ENCODE results near the gene TBX4.
"Not testable (repeated sequence)": the region's sequence is repeated elsewhere in the genome, so short reads cannot be mapped to it uniquely, and the experiment has no call there.

TBX4 gene

DNA sequence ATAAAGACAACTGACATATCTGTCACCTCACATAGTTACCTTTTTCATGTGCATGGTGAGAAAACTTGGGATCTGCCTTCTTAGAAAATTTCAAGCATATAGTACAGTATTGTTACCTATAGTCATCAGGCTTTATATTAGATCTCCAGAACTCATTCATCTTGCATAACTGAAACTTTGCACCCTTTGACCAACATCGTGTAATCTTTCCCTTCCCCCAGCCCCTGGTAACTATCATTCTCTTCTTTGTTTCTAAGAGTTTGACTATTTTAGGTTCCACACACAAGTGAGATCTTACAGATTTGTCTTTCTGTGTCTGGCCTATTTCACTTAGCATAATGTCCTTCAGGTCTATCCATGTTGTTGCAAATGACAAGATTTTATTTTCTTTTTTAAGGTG is 22.9 kb upstream of the TBX4 start:
- DNase-seq (ENCODE audit: low spot score) = no peak

DNA sequence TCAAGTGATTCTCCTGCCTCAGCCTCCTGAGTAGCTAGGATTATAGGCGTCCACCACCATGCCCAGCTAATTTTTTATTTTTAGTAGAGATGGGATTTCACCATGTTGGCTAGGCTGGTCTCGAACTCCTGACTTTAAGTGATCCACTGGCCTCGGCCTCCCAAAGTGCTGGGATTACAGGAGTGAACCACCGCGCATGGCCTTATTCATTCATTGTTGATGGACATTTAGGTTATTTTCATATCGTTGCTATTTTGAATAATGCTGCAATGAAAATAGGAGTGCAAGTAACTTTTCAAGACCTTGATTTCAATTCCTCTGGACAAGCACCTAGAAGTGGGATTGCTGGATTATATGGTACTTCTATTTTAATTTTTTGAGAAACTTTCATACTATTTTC is 22.4 kb upstream of the TBX4 start:
- DNase-seq (ENCODE audit: low spot score) = not testable (repeated sequence)

DNA sequence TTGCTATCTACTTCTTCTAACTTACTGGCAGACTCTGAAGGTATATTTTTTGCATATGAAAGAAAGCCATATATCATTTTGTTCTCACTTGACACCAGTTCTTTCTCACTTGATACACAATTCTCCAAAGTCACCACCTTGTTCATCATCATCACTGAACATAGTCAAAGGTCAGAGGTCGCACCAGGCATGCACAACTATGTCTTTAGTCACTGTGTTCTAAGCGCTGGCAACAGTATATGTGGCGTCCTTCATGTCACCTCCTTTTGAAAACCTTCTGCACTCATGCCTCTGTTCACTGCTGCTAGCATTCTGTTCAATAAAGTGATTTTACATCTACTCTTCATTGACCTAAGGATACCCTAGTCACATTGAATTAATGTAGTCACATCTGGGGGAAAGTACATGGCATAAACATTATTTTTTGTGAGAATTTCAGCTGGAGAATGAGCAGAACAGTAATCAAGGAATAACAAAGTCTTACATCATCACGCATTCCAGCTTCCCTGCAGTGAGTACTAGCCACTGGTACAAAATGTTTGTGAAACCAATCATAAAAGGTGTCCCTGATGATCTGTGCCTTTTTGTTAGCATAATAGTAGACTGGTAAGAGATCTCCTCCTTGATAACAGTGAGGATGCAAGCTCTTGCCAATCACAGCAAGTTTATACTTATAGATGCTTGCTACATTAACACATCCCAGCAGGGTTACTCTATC is 20.5 kb upstream of the TBX4 start:
- no peak for DNase-seq (ENCODE audit: low spot score)

DNA sequence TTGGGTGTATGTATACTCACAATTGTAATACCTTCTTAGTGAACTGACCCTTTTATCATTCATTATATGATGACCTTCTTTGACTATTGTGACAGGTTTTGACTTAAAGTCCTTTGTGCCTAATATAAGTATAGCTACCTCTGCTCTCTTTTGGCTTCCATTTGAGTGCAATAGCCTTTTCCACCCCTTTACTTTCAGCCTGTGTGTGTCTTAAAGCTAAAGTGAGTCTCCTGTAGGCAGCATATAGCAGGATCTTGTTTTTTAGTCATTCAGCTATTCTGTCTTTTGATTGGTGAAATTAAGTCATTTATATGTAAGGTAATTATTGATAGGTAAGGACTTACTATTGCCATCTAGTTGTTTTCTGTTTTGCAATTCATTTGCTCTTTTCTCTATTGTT is 15.9 kb upstream of the TBX4 start:
- no peak for DNase-seq (ENCODE audit: low spot score)

DNA sequence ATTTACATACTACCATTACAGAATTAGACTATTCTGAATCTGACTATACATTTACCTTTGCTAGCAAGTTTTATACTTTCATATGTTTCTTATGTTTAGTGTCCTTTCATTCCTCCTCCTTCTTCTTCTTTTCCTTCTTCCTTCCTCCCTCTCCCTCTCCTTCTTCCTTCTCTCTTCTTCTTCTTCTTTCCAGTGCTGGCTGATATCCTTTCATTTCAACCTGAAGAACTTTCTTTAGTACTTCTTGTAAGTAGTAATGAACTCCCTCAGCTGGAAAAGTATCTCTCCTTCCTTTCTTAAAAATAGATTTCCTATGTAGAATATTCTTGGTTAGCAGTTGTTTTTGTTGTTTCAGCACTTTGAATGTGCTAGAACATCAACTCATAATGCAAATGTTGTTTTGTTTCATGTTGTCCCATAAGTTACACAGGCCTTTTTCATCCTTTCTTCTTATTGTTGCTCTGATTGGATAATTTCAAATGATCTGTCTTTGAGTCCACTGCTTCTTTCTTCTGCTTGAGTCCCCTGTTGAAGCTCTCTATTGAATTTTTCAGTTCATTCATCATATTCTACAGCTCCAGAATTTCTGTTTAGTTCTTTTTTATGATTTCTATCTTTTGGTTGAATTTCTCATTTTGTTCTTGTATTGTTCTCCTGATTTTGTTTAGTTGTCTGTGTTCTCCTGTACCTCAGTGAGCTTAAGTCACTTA is 15.1 kb upstream of the TBX4 start:
- DNase-seq (ENCODE audit: low spot score) = no peak

DNA sequence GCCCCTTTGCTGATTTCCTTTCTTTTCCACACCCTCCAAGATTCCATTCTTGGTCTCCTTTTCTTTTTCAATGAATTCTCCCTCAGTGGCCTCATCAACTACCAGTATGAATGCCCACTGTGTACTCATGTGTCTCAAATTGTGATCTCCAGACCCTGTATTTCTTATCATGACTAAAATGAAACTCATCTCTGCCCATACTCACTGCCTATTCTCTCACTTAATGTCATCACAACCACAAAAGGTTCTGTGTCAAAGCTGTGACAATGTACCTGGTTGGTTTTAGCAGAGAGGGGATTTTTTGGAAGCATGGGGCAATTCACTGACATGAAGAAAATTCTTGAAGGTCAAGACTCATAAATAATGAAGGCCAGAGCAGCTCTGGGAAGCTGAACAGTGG is 11.5 kb upstream of the TBX4 start:
- DNase-seq (ENCODE audit: low spot score) = no peak

DNA sequence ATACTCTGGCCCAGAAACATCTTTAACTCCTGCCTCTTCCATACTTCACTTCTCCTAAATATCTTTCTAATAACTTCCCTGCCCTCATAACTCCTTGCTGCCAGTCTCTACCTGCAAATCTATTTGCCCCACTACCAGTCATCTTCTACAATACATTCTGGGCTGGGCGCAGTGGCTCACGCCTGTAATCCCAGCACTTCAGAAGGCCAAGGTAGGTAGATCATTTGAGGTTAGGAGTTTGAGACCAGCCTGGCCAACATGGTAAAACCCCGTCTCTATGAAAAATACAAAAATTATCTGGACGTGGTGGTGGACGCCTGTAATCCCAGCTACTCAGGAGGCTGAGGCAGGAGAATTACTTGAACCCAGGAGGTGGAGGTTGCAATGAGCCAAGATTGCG is 10.7 kb upstream of the TBX4 start:
- DNase-seq (ENCODE audit: low spot score) = not testable (repeated sequence)

DNA sequence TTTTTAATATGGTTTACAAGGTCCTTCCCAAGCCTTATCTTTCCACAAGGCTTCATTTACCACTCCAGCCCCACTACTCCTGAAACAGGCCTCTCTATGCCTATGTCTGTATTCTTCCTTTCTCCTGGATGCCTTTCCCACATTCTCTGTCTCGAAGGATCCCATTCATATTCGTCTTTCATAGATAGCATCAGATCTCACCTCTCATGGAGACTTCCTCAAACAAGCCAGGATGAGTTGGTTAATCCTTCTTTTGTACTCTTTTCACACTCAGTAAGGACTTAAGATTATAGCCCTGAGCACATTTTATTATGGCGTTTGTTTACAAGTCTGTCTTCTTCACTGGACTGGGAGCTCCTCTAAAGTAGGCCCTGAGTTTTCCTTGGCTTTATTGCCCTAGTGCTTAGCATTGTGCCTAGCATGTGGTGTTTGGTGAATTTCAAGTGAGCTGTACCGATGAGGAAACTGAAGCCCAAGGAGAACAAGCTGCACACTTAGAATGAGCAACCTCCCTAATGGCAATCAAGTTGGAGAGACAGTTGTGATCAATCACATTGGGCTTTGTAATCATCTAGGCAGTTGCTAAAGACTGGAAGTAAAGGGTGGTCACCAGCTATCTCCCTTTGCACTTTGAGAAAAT is 10.0 kb upstream of the TBX4 start:
- no peak for DNase-seq (ENCODE audit: low spot score)

DNA sequence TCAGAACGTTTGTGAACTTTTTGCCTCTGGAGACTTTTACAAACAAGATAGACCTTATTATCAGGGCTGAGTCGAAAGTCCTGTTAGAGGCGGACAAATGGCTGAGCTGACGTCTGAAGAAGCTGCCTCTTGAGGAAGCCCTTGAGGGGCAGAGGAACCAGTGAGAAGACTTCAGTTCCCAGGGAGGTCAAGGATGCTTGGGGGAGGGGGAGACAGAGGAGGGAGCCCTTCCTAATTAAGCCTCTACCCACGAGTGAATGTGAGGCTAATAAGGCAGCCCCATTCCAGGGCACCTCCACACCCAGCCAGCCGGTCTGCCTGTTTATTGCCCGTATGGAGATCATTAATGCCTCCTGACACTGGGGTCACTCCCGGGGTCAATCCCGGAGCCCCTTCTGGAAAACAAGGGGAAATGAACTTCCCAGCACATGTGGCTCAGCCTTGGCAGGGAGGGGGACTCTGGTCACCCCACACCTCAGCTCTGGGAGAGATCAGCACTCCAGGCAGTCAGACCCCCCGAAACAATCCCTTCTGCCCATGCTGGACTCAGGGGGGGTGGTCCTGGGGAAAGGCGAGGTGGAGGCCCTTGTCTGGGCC is 9.2 kb upstream of the TBX4 start:
- peak; percentile 43 for DNase-seq (ENCODE audit: low spot score)

DNA sequence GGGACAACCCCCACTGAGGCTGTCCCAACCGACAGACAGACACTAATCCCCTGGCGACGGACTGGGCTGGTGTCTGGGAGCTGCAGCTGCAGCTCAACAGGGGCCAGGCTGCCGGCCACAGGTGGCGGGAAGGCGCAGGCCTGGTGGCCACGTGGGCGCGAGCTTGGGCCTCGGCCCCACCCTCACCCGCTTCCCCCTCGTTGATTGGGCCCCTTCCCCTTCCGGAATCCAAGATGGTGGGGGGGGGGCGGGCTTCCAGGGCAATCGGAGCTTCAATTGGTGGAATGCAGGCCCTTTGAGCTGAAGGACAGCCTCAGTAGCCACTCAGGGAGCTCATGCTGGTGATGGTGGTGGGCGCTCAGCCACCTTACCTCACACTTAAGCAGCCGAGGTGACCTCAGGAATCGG is 8.7 kb upstream of the TBX4 start:
- no peak for DNase-seq (ENCODE audit: low spot score)

DNA sequence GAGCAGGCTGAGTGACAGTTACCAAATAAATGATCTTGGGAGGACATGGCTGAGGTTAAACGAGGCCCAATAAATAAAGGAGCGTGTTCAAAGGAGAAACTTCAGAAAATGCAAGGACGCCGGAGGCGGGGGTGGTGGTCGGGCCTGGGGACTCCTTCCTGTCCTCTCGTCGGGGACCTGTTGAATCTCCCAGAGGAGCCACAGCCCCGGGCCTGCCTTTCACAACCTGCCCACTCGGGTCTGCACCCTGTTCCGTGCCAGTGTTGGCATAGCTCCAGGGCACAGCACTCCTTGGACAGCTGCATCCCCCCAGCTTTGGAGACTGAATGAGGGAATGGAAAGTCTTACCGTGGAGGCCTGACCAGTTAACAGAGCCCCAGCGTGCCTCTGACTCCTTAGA is 8.1 kb upstream of the TBX4 start:
- no peak for DNase-seq (ENCODE audit: low spot score)

DNA sequence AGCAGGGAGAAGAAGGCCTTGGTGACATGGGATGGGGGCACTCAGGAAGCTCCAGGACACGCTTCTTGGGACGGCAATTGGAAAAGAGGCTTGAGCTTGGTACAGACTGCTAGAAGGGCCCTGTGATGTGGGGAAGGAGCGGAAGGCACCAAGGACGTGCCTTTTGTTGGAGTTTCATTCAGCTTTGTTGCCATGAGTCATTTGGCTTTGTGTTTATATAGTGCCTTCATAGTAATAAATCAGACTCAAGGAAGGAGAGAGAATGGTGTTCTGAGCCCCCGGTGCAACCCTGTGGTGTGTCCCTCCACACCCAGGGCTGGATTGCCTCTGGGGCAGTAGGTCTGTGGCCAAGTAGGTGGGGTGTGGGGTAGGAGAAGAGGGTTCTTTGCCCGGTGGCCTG is 7.4 kb upstream of the TBX4 start:
- peak; percentile 43 for DNase-seq (ENCODE audit: low spot score)

DNA sequence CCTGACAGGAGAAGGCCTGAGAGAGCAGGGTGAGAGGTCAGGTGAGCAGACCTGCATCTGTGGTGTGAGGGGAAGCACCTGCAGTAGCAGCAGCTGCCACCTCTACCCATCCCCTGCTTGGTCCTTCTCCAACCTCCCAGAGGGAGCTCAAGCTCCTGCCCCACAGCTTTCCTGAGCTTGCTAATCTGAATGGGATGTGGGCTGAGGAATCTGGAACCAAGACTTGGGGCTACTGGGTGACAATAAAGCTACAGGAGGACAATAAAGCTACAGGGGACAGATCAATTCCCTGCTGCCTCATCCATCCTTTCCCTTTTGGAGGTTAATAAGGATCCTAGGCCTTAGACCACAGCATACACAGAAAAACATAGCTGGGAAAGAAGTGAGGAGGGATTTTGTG is 4.9 kb upstream of the TBX4 start:
- DNase-seq (ENCODE audit: low spot score) = no peak

DNA sequence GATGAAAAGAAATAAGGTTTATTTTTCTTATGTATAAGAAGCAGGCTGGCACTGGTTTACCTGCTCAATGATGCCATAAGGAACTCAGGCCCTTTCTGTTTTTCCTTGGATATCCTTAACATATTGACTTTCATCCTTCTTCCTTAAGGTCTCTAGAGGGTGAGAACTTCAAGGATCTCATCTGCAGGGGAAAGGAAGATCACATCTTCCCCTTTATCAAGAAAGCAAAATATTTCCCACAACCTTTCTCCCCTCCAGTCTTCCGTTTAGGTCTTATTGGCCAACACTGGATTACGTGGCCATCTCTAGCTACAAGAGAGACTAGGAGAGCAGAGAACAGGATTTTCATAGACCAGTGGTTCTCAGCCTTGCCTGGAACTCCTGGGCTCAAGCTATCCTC is 4.2 kb upstream of the TBX4 start:
- no peak for DNase-seq (ENCODE audit: low spot score)

DNA sequence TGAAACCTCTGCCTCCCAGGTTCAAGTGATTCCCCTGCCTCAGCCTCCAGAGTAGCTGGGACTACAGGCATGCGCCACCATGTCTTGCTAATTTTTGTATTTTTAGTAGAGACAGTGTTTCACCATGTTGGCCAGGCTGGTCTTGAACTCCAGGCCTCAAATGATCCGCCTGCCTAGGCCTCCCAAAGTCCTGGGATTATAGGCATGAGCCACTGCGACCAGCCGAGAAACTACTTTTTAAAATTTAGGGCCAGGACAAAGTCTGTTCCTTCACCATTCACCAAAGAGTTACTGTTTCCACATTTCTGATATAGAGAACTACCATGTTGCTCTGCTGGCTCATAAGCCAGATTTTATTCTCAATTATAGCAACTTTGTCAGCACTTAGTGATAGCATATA is 3.1 kb upstream of the TBX4 start:
- not testable (repeated sequence) for DNase-seq (ENCODE audit: low spot score)

DNA sequence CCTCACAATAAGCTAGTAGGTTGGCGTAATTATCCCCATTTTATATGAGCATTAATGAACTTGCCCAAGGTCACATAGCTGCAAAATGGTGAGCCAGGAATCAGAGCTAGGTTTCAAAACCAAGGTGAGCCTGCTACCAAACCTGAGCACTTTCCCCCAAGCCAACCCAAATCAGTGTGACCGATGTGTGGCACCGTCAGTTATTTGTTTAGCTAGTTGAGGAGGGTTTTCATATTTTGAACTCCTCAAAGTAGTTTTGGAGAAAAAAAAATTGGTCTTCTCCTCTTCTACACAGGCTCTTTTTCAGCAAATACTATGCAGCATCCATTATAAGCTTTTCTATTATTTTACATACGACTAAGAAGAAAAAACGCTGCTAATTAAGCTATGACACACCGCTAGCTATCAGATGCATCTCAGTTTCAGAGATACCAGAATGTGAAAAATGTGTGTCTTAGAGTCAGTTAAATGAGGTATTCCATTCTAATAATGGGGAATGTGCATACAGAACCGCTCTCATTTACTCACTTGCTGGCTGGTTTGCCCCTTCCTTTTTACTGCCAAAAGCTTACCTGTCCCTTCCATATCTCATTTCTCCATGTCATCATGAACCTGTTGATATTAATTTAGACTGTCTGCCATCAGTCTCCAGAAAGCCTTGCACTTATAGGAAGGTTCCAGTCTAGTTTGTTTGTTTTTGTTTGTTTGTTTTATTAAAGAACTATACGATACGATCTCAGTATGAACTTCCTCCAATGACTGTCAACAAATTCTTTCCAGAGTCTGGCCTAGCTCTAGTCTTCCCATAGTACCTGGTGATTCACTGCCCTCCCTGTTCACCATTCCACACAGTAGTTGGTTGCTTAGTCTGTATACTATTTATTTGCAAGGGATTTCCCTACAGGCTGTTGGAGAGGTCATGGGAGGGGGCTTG is 2.2 kb upstream of the TBX4 start:
- no peak for DNase-seq (ENCODE audit: low spot score)

DNA sequence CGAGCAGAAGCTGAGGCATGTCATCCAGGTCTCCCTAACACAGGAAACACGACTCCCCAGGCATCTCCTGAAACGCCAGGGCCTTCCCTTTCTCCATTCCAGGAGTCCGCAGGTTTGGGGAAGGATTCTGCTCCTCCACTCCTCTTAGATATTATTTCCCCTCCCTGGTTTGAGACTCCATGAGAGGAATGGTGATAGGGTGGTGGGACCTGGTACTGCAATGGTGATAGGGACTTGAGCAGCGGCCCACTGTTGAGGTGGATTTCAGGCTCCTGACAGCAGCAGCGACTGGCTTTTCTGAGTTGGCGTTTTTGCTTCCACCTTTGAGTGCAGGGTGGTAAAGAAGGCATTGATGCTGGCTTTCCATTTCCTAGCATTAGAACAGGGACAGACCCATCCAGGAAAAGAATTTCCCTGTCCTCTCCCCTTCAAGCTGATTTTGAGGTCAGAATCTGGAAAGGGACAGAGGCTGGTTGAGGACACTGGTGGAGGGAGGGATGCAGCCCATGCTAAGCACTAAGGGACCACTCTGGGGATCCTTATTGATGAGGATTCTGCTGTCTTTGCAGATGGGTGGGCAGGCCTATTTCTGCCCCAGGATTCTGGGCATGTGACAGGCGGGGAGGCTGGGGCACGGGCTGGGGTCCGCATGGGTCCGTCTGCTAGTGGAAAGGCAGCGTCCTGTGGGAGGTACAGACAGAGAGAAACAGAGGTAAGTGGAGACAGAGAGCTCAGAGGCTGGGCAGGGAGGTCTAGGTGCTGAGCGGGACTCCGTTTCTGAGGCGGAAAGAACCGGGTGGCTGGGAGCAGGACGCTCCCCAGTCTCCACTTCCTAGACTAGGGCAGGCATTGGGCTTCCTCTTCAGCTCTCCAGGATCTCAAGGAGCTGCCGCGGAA is 1.3 kb upstream of the TBX4 start:
- no peak for DNase-seq (ENCODE audit: low spot score)

DNA sequence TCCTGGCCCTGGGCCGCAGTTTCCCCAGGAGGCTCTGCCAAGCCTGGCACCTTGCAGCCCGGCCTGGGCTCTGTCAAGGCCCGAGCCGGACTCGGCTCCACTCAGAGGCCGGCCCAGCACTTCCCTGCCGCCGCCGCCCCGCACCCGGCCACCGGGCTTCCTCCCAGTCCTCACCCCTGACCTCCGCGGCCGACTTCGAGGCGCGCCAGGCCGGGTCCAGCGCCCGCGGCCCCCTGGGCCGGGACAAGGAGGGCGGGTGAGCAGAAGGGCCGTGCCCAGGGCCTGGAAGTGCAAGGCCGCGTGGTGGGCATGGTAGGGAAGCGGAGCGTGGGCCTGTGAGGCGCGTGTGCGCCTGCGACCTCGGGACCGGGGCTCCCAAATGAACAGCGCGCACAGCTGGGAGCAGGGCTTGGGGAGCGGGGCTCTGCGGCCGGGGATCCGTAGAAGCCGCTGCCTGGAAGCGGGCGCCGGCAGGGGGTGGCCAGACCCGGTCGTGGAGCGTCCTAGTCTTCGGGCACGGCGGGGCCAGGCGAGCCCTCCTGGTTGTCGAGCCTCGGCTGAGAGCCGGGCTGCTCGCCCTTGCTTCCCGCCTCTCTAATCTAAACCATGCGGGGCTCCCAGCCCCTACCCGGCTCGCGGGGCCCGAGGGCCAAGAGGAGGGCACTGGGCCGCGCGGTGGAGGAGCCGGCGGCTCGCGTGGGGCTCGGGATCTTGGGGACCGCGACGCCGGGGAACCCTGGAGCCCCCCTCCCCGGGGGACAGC is 503 bp upstream of the TBX4 start:
- no peak for DNase-seq (ENCODE audit: low spot score)

DNA sequence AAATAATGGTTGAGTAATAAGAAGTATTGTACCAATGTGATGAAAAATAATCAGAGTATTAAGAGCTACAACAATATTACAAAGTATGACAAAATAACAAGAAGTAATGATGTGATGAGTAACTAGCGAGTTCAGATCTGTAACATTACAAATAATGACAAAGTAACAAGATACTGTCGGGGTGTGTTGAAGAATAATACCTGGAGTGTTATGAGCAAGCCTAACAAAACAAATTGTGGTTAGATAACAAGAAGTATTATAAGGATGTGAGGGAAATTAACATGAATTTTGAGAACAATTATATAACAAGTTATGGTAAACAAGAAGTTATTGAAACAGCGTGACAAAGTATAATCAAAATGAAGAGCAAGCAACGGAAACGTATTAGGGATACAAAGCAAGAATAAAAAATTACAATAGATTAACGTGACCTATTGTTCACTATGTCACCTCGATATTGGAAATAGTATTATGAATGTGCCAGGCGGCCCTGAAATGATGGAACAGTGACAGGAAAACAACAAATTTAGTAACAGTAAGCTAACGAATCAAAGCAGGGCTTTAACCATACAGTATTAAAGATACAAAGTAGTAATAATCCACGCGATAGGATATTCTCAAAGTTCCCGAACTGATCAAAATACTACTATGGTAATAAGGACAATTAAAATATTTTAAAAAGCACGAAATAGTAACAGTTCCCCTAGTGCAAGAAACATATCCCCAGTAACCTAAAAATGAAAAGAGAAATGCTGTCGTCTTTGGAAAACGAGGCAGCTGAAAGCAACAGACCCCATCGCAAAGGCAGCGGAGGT is 1.6 kb downstream of the TBX4 start:
- no peak for DNase-seq (ENCODE audit: low spot score)
